Neuronal stem cell (in vitro differentiated cells): Measurements from ENCODE around the gene SMIM35.
A peak's percentile ranks its signal among the peaks of the same experiment; 100 is the strongest.

Experiments used
- DNase-seq: peaks from one replicate; pipeline ENCODE4 v3.0.0-alpha.2; 2013; ENCODE audit warnings: low spot score
- H2AFZ ChIP-seq: one replicate; pipeline ENCODE4 v1.6.1; 2013; ENCODE audit warnings: mild to moderate bottlenecking, low read length, inconsistent platforms
- H2AK5ac ChIP-seq: 2 replicates; pipeline ENCODE4 v1.6.1; 2013; ENCODE audit warnings: low read depth, mild to moderate bottlenecking, inconsistent platforms, low read length, moderate library complexity, mixed read lengths
- H2BK120ac ChIP-seq: 2 replicates; pipeline ENCODE4 v1.6.1; 2013; ENCODE audit warnings: low read depth, mild to moderate bottlenecking, inconsistent platforms, low read length, moderate library complexity, mixed read lengths
- H2BK12ac ChIP-seq: one replicate; pipeline ENCODE4 v1.6.1; 2013; ENCODE audit warnings: low read length, inconsistent platforms
- H2BK15ac ChIP-seq: 2 replicates; pipeline ENCODE4 v1.6.1; 2013; ENCODE audit warnings: mild to moderate bottlenecking, low read length, inconsistent platforms, mixed read lengths
- H2BK5ac ChIP-seq: one replicate; pipeline ENCODE4 v1.6.1; 2013; ENCODE audit warnings: inconsistent platforms, mild to moderate bottlenecking, low read length, moderate library complexity
- H3K14ac ChIP-seq: one replicate; pipeline ENCODE4 v1.6.1; 2013; ENCODE audit warnings: low read length, inconsistent platforms
- H3K18ac ChIP-seq: 2 replicates; pipeline ENCODE4 v1.6.1; 2013; ENCODE audit warnings: low read length, inconsistent platforms
- H3K23ac ChIP-seq: 2 replicates; pipeline ENCODE4 v1.6.1; 2013; ENCODE audit warnings: low read depth, mild to moderate bottlenecking, mixed read lengths, low read length, inconsistent platforms; ENCODE audit not compliant: poor library complexity
- H3K27ac ChIP-seq: replicated peaks from 3 replicates; pipeline ENCODE4 v1.5.1; 2013; ENCODE audit warnings: low read length, inconsistent platforms
- H3K27me3 ChIP-seq, 3 experiments: 2 replicates each; pipeline ENCODE4 v1.6.1; 2013; ENCODE audit warnings: low read length in 3 of 3, mild to moderate bottlenecking in 2 of 3, inconsistent platforms in 1 of 3, low read depth in 1 of 3, mixed read lengths in 1 of 3, moderate library complexity in 1 of 3; ENCODE audit not compliant: control insufficient read depth in 3 of 3, insufficient read depth in 3 of 3
- H3K36me3 ChIP-seq, 2 donors: replicated peaks in 1 of 2; 2 replicates each; pipeline ENCODE4 v1.6.1; 2013; ENCODE audit warnings: low read length in 2 of 2; ENCODE audit not compliant: control insufficient read depth in 2 of 2, insufficient read depth in 2 of 2
- H3K4ac ChIP-seq: 2 replicates; pipeline ENCODE4 v1.6.1; 2013; ENCODE audit warnings: inconsistent platforms, mild to moderate bottlenecking, low read length, moderate library complexity
- H3K4me1 ChIP-seq, 2 donors: 1 replicate in 1 of 2; 2 replicates in 1 of 2; pipeline ENCODE4 v1.6.1; 2013; ENCODE audit warnings: low read length in 2 of 2, low read depth in 1 of 2; ENCODE audit not compliant: control insufficient read depth in 2 of 2, insufficient read depth in 1 of 2
- H3K4me2 ChIP-seq: one replicate; pipeline ENCODE4 v1.6.1; 2013; ENCODE audit warnings: mild to moderate bottlenecking, low read length, inconsistent platforms; ENCODE audit not compliant: insufficient read depth, poor library complexity, severe bottlenecking
- H3K4me3 ChIP-seq, 2 donors: 2 replicates each; pipeline ENCODE4 v1.5.1; 2013; ENCODE audit warnings: low read length in 2 of 2, mild to moderate bottlenecking in 2 of 2, inconsistent platforms in 1 of 2, moderate library complexity in 1 of 2
- H3K79me1 ChIP-seq: one replicate; pipeline ENCODE4 v1.6.1; 2013; ENCODE audit warnings: low read depth, mild to moderate bottlenecking, inconsistent platforms, low read length, moderate library complexity
- H3K9ac ChIP-seq: one replicate; pipeline ENCODE4 v1.6.1; 2013; ENCODE audit warnings: mild to moderate bottlenecking, low read depth, low read length, inconsistent platforms; ENCODE audit not compliant: poor library complexity
- H3K9me3 ChIP-seq, 2 donors: replicated peaks in 1 of 2; 2 replicates each; pipeline versions ENCODE3 to v1.6.1; 2013; ENCODE audit warnings: low read length in 2 of 2, mild to moderate bottlenecking in 2 of 2, inconsistent platforms in 1 of 2, low read depth in 1 of 2, mixed read lengths in 1 of 2, moderate library complexity in 1 of 2; ENCODE audit not compliant: control insufficient read depth in 2 of 2, insufficient read depth in 1 of 2
- H4K8ac ChIP-seq: one replicate; pipeline ENCODE4 v1.6.1; 2013; ENCODE audit warnings: low read depth, mild to moderate bottlenecking, inconsistent platforms, low read length, moderate library complexity
- H4K91ac ChIP-seq: one replicate; pipeline ENCODE4 v1.6.1; 2013; ENCODE audit warnings: low read length, low read depth, mild to moderate bottlenecking, inconsistent platforms; ENCODE audit not compliant: poor library complexity
- WGBS, 2 donors: extraction: QIAGEN DNeasy Blood & Tissue Kit; methylation state at CpG; one replicate each; pipeline ENCODE4 v1.1.7; 2013; ENCODE audit warnings: missing lambda C conversion rate in 2 of 2, mixed read lengths in 1 of 2; ENCODE audit not compliant: insufficient read length in 2 of 2, insufficient replicate concordance in 1 of 2; ENCODE audit errors: extremely low coverage in 2 of 2; 5-methylcytosine and 5-hydroxymethylcytosine counted together

SMIM35 gene

DNA sequence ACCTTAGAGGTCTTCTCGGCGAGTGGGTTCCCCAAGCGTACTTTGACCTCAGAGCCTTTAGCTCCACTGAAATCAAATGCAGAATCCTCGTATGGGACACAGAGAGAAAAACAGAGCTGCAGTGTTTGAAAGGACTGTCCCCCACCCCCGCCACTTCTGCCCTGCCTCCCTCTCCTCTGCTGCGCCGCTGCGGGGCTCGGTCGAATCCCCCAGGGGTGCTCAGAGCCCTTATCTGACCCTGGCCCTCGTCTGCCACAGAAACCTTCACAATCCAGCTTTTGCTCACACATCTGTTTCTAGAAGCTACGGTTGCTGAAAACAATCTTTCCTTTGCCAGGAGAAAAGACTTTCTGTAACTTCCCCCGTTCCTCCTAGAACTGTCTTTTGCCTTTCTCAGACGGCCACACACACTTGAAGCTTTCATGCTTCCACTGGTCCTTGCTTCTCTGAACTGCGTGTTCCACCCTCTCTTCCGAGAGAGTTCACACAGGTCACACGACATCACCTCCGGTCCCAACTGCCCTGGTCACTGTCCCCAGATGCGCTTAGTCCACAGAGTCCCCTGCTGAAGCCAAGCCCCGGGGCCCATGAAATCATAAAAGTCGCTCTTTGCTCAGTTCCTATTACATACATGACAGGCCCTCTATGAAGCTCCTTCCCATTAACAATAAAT, 3.7 kb downstream of the SMIM35 start:
- WGBS, 2 donors: no CpG with 5 or more reads among the region's 21 CpGs
- H3K9ac ChIP-seq: no peak overlapping the region

GRCh38 chr11:118081241-118081958, 5.4 kb downstream of the SMIM35 start:
- Histone ChIP-seq H2BK15ac (no peak overlapping the region), H3K18ac (no peak overlapping the region), H3K23ac (no peak overlapping the region), H2BK12ac (no peak overlapping the region), H3K36me3 (no peaks in the 10 kb centered on the region), H2AK5ac (no peak overlapping the region), H3K9me3 (no peaks in the 10 kb centered on the region), H3K14ac (no peak overlapping the region), H3K4me1 (peaks cover 2 to 10% of the 10 kb centered on the region in 2 donors), H3K9ac (no peak overlapping the region), H3K4me2 (no peak overlapping the region), H3K79me1 (no peaks in the 10 kb centered on the region), H3K4ac (no peak overlapping the region), H2BK5ac (no peak overlapping the region), H3K27me3 (peaks cover 0 to 32% (median 0%) of the 10 kb centered on the region in 3 experiments), H3K27ac (no peak overlapping the region), H3K4me3 (peak overlapping the region in 1 of 2 donors; percentile 8), H2AFZ (no peak overlapping the region), H4K8ac (no peak overlapping the region), H2BK120ac (no peak overlapping the region), H4K91ac (no peak overlapping the region)
- DNase-seq: no peak
- WGBS, 2 donors: no CpG with 5 or more reads among the region's 18 CpGs

More for the DNA sequence above, 3.7 kb downstream of the SMIM35 start:
- no peak overlapping the region for H2BK120ac ChIP-seq
- H2AFZ ChIP-seq: peak overlapping the region; percentile 75
- peaks cover 2 to 10% of the 10 kb centered on the region in 2 donors for H3K4me1 ChIP-seq
- H3K4me2 ChIP-seq: no peak overlapping the region
- H3K79me1 ChIP-seq: no peaks in the 10 kb centered on the region
- H3K4me3 ChIP-seq: no peak overlapping the region
- H3K14ac ChIP-seq: no peak overlapping the region
- no peak overlapping the region for H2BK5ac ChIP-seq
- no peak overlapping the region for H2BK15ac ChIP-seq
- H3K4ac ChIP-seq: no peak overlapping the region
- no peak overlapping the region for H2BK12ac ChIP-seq
- H2AK5ac ChIP-seq: no peak overlapping the region
- H3K27me3 ChIP-seq: peaks cover 0 to 28% (median 0%) of the 10 kb centered on the region in 3 experiments
- H4K8ac ChIP-seq: no peak overlapping the region
- H3K23ac ChIP-seq: no peak overlapping the region
- no peak overlapping the region for H4K91ac ChIP-seq
- H3K36me3 ChIP-seq: no peaks in the 10 kb centered on the region
- DNase-seq: no peak
- peaks cover 7% of the 10 kb centered on the region in 2 donors for H3K9me3 ChIP-seq
- peak overlapping the region; percentile 45 for H3K18ac ChIP-seq
- H3K27ac ChIP-seq: no peak overlapping the region

DNA sequence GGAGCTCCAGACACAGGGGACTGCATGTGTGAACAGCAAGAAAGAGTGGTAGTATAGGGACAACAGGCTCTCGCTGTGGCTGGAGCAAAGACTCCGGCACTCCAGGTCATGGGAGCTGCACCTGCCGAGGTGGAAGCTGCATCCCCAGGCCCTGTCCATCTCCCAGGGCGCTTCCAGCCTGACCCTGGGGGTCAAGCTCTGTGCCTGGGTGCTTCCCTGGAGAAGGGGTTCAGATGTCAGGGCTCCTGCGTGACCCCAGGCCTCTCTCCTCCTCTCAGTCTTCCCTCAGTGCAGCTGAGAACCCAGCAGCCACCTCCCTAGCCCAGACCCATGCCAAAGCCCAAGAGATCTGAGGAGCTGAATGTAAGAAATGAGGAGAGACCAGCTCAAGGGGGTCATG, 6.5 kb downstream of the SMIM35 start:
- Histone ChIP-seq H3K9me3 (no peaks in the 10 kb centered on the region), H2BK120ac (no peak overlapping the region), H3K4me2 (no peak overlapping the region), H3K4me1 (peaks cover 2 to 6% of the 10 kb centered on the region in 2 donors), H3K14ac (no peak overlapping the region), H2AK5ac (no peak overlapping the region), H3K27ac (no peak overlapping the region), H3K23ac (no peak overlapping the region), H3K79me1 (no peaks in the 10 kb centered on the region), H4K8ac (no peak overlapping the region), H2AFZ (no peak overlapping the region), H3K18ac (no peak overlapping the region), H3K4ac (no peak overlapping the region), H2BK15ac (no peak overlapping the region), H4K91ac (no peak overlapping the region), H3K4me3 (no peak overlapping the region), H3K27me3 (peaks cover 0 to 32% (median 0%) of the 10 kb centered on the region in 3 experiments), H3K36me3 (no peaks in the 10 kb centered on the region), H2BK12ac (no peak overlapping the region), H3K9ac (no peak overlapping the region), H2BK5ac (no peak overlapping the region)
- WGBS, 2 donors: no CpG with 5 or more reads among the region's 5 CpGs
- DNase-seq: no peak

DNA sequence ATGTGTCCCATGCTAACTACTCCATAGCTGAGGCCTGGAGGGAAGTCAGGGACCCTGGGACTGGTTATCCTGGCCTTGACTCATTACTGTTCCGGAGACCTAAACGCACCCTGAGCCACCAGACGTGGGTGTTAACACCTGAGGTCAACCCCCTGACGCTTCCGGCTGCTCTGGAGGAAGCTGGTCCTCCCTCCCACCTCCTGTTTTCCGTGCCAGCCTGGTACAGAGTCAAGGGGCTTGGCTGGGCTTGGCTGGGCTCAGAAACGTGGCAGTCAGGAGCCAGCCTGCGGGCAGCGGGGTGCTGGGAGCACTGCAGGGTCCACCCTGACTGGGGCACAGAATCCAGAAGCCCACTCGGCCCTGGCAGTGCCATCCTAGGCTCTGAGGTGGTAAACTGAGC, 7.3 kb downstream of the SMIM35 start:
- no peak overlapping the region for H3K4me2 ChIP-seq
- DNase-seq: no peak
- H4K8ac ChIP-seq: no peak overlapping the region
- no peak overlapping the region for H2AK5ac ChIP-seq
- no peak overlapping the region for H3K4ac ChIP-seq
- no peak overlapping the region for H3K9ac ChIP-seq
- peaks cover 2 to 6% of the 10 kb centered on the region in 2 donors for H3K4me1 ChIP-seq
- H3K79me1 ChIP-seq: no peaks in the 10 kb centered on the region
- no peak overlapping the region for H3K27ac ChIP-seq
- H4K91ac ChIP-seq: no peak overlapping the region
- H2BK12ac ChIP-seq: no peak overlapping the region
- no peak overlapping the region for H3K23ac ChIP-seq
- no peaks in the 10 kb centered on the region for H3K9me3 ChIP-seq
- H2BK120ac ChIP-seq: no peak overlapping the region
- peak overlapping the region in 1 of 2 donors; percentile 53 for H3K4me3 ChIP-seq
- no peak overlapping the region for H2BK5ac ChIP-seq
- no peak overlapping the region for H2AFZ ChIP-seq
- H3K27me3 ChIP-seq: peaks cover 0 to 32% (median 0%) of the 10 kb centered on the region in 3 experiments
- no CpG with 5 or more reads among the region's 10 CpGs for WGBS, 2 donors
- no peak overlapping the region for H2BK15ac ChIP-seq
- H3K14ac ChIP-seq: no peak overlapping the region
- H3K18ac ChIP-seq: no peak overlapping the region
- no peaks in the 10 kb centered on the region for H3K36me3 ChIP-seq
